Measurements from ENCODE around the gene CCDC40. TPM values are rescaled to one million over a fixed set of nuclear protein-coding genes. Genes with fewer than 3 reads are reported as not detected.

Gene CCDC40
- total RNA-seq, 1 experiment from 2014 or later: 14.4 TPM

DNA sequence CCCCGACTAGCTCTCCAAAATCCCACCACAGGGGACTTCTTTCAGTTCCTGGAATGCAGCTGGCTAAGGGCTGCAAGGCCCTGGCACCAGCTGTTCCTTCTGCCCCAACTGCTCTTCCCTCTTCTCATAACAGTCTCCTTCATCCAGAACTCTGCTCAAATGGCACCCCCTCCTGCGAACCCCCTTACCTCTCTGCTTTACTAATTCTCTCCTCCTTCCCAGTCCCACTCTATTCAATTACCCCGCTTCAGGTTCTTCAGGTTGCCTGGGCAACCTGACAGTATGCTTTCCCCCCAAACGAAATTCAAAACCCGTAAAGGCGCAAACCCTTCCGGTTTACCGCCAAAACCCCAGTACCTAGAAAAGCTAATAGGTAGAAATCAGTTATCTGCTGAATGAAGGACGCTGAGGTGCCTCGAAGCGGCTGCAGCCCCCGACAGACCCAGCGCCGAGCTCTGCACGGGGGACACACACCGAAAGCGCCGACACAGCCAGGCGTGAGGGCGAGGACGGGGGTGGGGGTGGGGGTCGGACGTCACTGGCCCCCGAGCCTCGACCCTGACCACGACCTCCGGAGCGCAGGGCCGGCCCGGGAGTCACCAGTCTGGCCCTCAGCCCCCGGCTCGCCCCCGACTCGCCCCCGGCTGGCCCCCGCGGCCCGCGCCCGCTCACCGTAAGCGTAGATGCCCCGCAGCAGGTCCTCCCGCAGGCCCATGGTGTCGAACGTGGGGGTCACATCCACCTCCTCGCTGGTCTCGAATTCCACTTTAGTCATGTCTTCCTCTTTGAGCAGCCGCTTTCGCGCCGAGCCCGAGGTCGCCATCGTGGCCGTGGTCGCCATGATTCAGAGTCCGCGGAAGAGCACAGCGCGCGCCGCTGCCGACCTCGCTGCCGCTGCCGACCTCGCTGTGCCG lies 109.9 kb downstream of the CCDC40 start:
- in situ Hi-C loops (cut with HindIII; ENCODE audit: low sequenced_read_pairs): no loop called here

DNA sequence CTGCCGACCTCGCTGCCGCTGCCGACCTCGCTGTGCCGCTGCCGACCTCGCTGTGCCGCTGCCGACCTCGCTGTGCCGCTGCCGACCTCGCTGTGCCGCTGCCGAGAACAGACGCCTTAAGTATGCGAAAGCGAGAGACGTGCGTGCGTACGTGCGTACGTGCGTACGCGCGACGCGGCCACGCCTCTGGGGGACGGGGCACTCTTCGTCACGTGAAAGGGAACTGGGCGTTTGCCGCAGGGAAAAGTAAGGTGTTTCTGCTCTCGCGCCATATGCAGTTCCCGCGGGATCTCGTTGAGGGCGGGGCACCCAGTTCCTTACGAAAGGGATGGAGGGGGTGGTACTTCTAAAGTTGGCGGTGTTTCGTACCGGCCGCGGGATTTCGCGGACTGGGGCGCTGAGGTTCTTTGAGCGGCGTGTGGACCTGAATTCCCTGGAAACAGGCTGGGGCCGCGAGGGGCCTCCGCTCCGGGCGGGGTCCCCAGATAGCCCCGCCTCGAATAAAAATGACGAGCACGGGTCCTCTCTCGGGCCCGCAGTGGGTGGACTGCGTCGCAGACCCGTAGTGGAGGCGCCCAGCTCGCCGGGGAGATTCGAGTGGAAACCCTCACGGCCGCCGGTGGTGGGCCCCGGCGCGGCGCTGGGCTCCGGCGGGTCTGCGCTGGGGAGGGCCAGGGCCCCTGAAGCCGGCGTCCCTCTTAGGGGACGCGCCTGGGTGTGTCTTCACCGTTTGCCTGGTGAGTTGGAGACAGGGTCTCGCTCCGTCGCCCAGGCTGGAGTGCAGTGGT lies 110.8 kb downstream of the CCDC40 start, which contains the start of gene EIF4A3:
EIF4A3 (minus strand) TSS at position 94 of the 788 bp plus-strand sequence. CDS start 167 bp downstream, outside the sequence.
- in situ Hi-C loops (cut with HindIII; ENCODE audit: low sequenced_read_pairs): no loop called here

More for the DNA sequence above, 109.9 kb downstream of the CCDC40 start:
- peak; percentile 8 for DNase-seq (ENCODE audit: low spot score)

More for the DNA sequence above, 110.8 kb downstream of the CCDC40 start, which contains the start of gene EIF4A3:
- peak; percentile 99 for DNase-seq (ENCODE audit: low spot score)

Other genes with a start within 250 kb of the CCDC40 start
- gene CBX8, start 239.6 kb upstream of the CCDC40 start, total RNA-seq (2014; rRNA removed; shearing (Covaris generic)): 15.8 and 18.8 TPM in 2 replicates
- gene CBX4, start 197.2 kb upstream of the CCDC40 start, total RNA-seq (2014; rRNA removed; shearing (Covaris generic)): 13.5 and 20.9 TPM in 2 replicates
- 9.6 and 21.7 TPM in 2 replicates for gene TBC1D16, start 770 bp upstream of the CCDC40 start, total RNA-seq (2014; rRNA removed; shearing (Covaris generic))
- 41.7 and 43.5 TPM in 2 replicates for gene GAA, start 64.9 kb downstream of the CCDC40 start, total RNA-seq (2014; rRNA removed; shearing (Covaris generic))
- 239 and 247 TPM in 2 replicates for gene EIF4A3, start 110.5 kb downstream of the CCDC40 start, total RNA-seq (2014; rRNA removed; shearing (Covaris generic))
- gene CARD14, start 133.4 kb downstream of the CCDC40 start, total RNA-seq (2014; rRNA removed; shearing (Covaris generic)): 0.44 TPM in 1 of 2 replicates, not detected in the other
- 19.8 and 31.7 TPM in 2 replicates for gene SGSH, start 183.7 kb downstream of the CCDC40 start, total RNA-seq (2014; rRNA removed; shearing (Covaris generic))
- 16.7 and 19.0 TPM in 2 replicates for gene SLC26A11, start 183.8 kb downstream of the CCDC40 start, total RNA-seq (2014; rRNA removed; shearing (Covaris generic))
- 12.9 and 15.2 TPM in 2 replicates for gene RNF213, start 224.2 kb downstream of the CCDC40 start, total RNA-seq (2014; rRNA removed; shearing (Covaris generic))

Data from G401 (cell line).